Osteoblast (primary cell): ENCODE data around the gene COPB1. TPM values are rescaled to one million over a fixed set of nuclear protein-coding genes. Genes with fewer than 3 reads are reported as not detected.

Experiments
- DNase-seq: peaks from one replicate; pipeline ENCODE4 v3.0.0; 2011; ENCODE audit warnings: low spot score, mixed read lengths; ENCODE audit not compliant: insufficient read length; ENCODE audit errors: missing footprints
- H2AFZ ChIP-seq: 2 replicates; pipeline ENCODE4 v1.6.0; 2011; ENCODE audit warnings: mild to moderate bottlenecking, low read length
- H3K27ac ChIP-seq: 2 replicates; pipeline ENCODE4 v1.5.1; 2011; ENCODE audit warnings: mild to moderate bottlenecking, low read depth, low read length, moderate library complexity
- H3K27me3 ChIP-seq: 2 replicates; pipeline ENCODE4 v1.6.0; 2012; ENCODE audit warnings: mild to moderate bottlenecking, control low read depth, inconsistent platforms, low read length, moderate library complexity; ENCODE audit not compliant: insufficient read depth
- H3K36me3 ChIP-seq: 2 replicates; pipeline ENCODE4 v1.5.1; 2011; ENCODE audit warnings: mild to moderate bottlenecking, low read length, control low read depth, moderate library complexity; ENCODE audit not compliant: insufficient read depth
- H3K4me1 ChIP-seq: 2 replicates; pipeline ENCODE4 v1.5.1; 2011; ENCODE audit warnings: mild to moderate bottlenecking, low read length, control low read depth, moderate library complexity; ENCODE audit not compliant: insufficient read depth
- H3K4me2 ChIP-seq: 2 replicates; pipeline ENCODE4 v1.6.0; 2011; ENCODE audit warnings: mild to moderate bottlenecking, low read length; ENCODE audit not compliant: insufficient read depth
- H3K4me3 ChIP-seq: fragments of 200-600 bp; sonication (generic); 3 replicates; pipeline ENCODE4 v1.5.1; 2012; ENCODE audit warnings: mild to moderate bottlenecking, low read length, inconsistent platforms; ENCODE audit not compliant: insufficient read depth
- H3K79me2 ChIP-seq: 2 replicates; pipeline ENCODE4 v1.6.0; 2012; ENCODE audit warnings: mild to moderate bottlenecking, low read length, control low read depth, inconsistent platforms; ENCODE audit not compliant: insufficient read depth
- H3K9me3 ChIP-seq: 2 replicates; pipeline ENCODE4 v1.5.1; 2011; ENCODE audit warnings: low read depth, low read length, control low read depth
- H4K20me1 ChIP-seq: 2 replicates; pipeline ENCODE4 v1.6.0; 2012; ENCODE audit warnings: mild to moderate bottlenecking, low read length, control low read depth; ENCODE audit not compliant: insufficient read depth
- total RNA-seq: library from RNA; depleted of rRNA; stranded (reverse); fragments of >200 nt; gene quantifications from 2 replicates; pipeline ENCODE4 v1.2.3, GENCODE V29; 2012
- TF ChIP-seq, protein P1 (sequence below): IDR thresholded peaks from 2 replicates; pipeline ENCODE4 v1.5.1; 2011; ENCODE audit warnings: mild to moderate bottlenecking, low read depth, low read length, moderate library complexity; ENCODE audit errors: extremely low read depth

The COPB1 gene
- total RNA-seq, 1 donor, result 245 TPM

GRCh38 chr11:14500181-14500651, 605 bp upstream of the COPB1 start:
- H3K4me2 ChIP-seq, result peak overlapping the region; percentile 76
- peak overlapping the region; percentile 72 for H2AFZ ChIP-seq
- peak overlapping the region; percentile 87 for H3K4me3 ChIP-seq
- peaks cover 44% of the 10 kb centered on the region for H3K79me2 ChIP-seq
- no peaks in the 10 kb centered on the region for H3K9me3 ChIP-seq
- H3K36me3 ChIP-seq, result peaks cover 41% of the 10 kb centered on the region
- H4K20me1 ChIP-seq, result peaks cover 15% of the 10 kb centered on the region
- peaks cover 20% of the 10 kb centered on the region for H3K4me1 ChIP-seq
- H3K27me3 ChIP-seq, result no peaks in the 10 kb centered on the region
- DNase-seq, result no peak
- H3K27ac ChIP-seq, result peak overlapping the region; percentile 84
- TF ChIP-seq, protein P1, sequence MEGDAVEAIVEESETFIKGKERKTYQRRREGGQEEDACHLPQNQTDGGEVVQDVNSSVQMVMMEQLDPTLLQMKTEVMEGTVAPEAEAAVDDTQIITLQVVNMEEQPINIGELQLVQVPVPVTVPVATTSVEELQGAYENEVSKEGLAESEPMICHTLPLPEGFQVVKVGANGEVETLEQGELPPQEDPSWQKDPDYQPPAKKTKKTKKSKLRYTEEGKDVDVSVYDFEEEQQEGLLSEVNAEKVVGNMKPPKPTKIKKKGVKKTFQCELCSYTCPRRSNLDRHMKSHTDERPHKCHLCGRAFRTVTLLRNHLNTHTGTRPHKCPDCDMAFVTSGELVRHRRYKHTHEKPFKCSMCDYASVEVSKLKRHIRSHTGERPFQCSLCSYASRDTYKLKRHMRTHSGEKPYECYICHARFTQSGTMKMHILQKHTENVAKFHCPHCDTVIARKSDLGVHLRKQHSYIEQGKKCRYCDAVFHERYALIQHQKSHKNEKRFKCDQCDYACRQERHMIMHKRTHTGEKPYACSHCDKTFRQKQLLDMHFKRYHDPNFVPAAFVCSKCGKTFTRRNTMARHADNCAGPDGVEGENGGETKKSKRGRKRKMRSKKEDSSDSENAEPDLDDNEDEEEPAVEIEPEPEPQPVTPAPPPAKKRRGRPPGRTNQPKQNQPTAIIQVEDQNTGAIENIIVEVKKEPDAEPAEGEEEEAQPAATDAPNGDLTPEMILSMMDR, result no peak

- H4K20me1 ChIP-seq, result peaks cover 22% of the 10 kb centered on the region
- H3K27me3 ChIP-seq, result no peaks in the 10 kb centered on the region
- H3K36me3 ChIP-seq, result peaks cover 41% of the 10 kb centered on the region
- H3K9me3 ChIP-seq, result no peaks in the 10 kb centered on the region
- peak overlapping the region; percentile 80 for H3K4me2 ChIP-seq
- TF ChIP-seq, protein P1, result no peak
- H3K27ac ChIP-seq, result peak overlapping the region; percentile 84
- peaks cover 53% of the 10 kb centered on the region for H3K79me2 ChIP-seq
- H3K4me1 ChIP-seq, result peaks cover 20% of the 10 kb centered on the region
- H3K4me3 ChIP-seq, result peak overlapping the region; percentile 87
- H2AFZ ChIP-seq, result peak overlapping the region; percentile 57
- no peak for DNase-seq
These were observed 442 bp downstream of the COPB1 start for GRCh38 chr11:14499178-14499559.

GRCh38 chr11:14480716-14481115, 18.9 kb downstream of the COPB1 start:
- no peak overlapping the region for H2AFZ ChIP-seq
- H3K36me3 ChIP-seq, result peaks cover 97% of the 10 kb centered on the region
- H3K4me2 ChIP-seq, result no peak overlapping the region
- H3K4me1 ChIP-seq, result no peaks in the 10 kb centered on the region
- no peaks in the 10 kb centered on the region for H3K27me3 ChIP-seq
- no peak overlapping the region for H3K4me3 ChIP-seq
- peaks cover 24% of the 10 kb centered on the region for H3K79me2 ChIP-seq
- no peak for DNase-seq
- no peaks in the 10 kb centered on the region for H3K9me3 ChIP-seq
- no peak overlapping the region for H3K27ac ChIP-seq
- TF ChIP-seq, protein P1, result no peak
- peaks cover 8% of the 10 kb centered on the region for H4K20me1 ChIP-seq

GRCh38 chr11:14471127-14471526, 28.5 kb downstream of the COPB1 start:
- Histone ChIP-seq H3K79me2 (peaks cover 64% of the 10 kb centered on the region), H3K4me2 (no peak overlapping the region), H3K27ac (no peak overlapping the region), H3K9me3 (no peaks in the 10 kb centered on the region), H3K4me1 (no peaks in the 10 kb centered on the region), H4K20me1 (peaks cover 13% of the 10 kb centered on the region), H3K36me3 (peaks cover 97% of the 10 kb centered on the region), H3K27me3 (no peaks in the 10 kb centered on the region), H3K4me3 (no peak overlapping the region), H2AFZ (no peak overlapping the region)
- no peak for DNase-seq
- TF ChIP-seq, protein P1, result no peak
